ENCODE data around the gene TNIK.
"Not testable (repeated sequence)": the region's sequence is repeated elsewhere in the genome, so short reads cannot be mapped to it uniquely, and the experiment has no call there.

The TNIK gene

DNA sequence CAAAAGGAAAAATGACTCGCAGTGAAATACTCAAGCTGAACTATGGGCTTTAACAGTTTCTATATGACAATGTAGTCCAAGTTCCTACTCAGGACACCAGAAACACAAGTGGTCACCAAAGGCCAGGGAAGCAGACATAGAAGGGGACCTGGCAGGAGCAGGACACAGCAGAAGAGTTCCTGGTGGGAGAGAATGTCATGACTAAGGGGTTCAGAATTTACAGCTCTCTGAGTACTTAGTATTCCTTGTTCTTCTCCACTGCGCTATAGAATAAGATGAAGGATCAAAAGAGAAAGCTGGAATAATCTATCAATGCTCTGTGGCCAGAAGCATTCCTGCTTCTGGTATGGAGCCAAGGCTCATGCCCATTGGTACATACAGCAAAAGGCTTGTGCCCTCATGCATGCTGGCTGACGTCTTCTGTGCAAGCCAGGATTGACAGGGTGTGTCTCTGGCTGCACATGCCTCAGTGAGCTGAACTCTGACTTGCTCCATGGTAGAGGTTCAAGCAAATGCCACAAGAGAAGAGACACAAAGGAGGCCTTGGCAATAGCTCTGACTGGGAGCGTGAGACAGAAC is 305.0 kb downstream of the TNIK start:
- DNase-seq = no peak

GRCh38 chr3:171150945-171151344 is 309.3 kb downstream of the TNIK start:
- no peak for DNase-seq

GRCh38 chr3:171149526-171150116 is 310.6 kb downstream of the TNIK start:
- no peak for DNase-seq

- DNase-seq = no peak
Measured at GRCh38 chr3:171145798-171146197, 314.4 kb downstream of the TNIK start.

- no peak for DNase-seq
Measured at GRCh38 chr3:171142985-171143384, 317.2 kb downstream of the TNIK start.

DNA sequence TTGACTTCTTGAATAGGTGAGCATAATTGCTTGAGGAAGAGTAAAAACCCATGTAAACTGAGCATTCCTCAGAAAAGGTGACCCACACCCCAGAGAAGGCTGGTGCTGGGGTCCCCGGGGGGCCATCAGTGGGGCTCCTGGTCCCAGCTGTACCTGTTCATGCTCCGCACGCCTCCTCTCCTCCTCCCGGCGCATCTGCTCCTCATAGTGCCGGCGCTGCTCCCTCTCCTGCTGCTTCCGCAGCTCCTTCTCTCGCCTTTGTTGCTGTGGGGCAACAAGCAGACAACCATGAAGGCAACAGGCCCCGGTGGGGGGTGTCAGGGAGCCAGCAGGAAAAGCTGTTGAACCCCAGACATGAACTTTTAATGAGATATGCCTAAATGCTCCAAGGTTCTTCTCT is 320.0 kb downstream of the TNIK start:
- DNase-seq = no peak

GRCh38 chr3:171138027-171138426 is 322.2 kb downstream of the TNIK start:
- no peak for DNase-seq

DNA sequence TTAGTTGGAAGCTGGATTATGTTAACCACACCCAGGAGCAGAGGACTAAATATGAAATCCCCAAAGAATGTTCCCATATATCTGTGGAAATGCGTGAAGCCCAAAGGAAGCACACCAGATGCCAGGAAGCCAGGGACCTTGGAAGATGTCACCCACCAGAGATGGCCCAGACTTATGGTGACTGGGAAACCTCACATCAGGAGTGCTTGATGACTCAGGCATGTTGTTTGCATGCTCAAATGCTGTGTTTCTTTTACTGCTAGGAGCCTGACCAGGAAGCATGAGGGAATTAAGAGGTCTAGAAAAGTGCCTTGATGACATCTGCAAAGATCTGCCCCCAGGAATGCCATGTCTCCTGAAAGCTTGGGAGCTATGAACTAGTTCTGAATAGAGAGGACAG is 324.7 kb downstream of the TNIK start:
- DNase-seq = no peak

- DNase-seq = no peak
Measured at GRCh38 chr3:171133796-171134569, 326.2 kb downstream of the TNIK start.

DNA sequence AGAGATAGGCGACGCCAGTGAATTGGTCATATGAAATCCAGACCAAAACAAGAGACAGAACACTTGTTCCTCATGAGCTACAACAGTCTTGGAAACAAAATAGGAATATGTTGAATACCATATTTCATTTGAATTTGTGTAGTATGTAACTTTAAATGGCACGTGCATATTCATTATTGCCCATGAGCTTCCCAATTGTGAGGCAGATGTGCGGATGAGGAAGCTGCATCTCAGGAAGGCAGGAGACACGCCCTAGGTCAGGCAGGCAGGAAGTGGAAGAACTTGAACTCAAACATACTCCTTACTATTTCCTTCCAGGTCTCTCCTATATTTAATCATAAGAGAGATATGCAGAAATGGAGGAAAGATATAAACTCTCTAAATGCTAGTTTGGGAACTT is 326.9 kb downstream of the TNIK start:
- no peak for DNase-seq

DNA sequence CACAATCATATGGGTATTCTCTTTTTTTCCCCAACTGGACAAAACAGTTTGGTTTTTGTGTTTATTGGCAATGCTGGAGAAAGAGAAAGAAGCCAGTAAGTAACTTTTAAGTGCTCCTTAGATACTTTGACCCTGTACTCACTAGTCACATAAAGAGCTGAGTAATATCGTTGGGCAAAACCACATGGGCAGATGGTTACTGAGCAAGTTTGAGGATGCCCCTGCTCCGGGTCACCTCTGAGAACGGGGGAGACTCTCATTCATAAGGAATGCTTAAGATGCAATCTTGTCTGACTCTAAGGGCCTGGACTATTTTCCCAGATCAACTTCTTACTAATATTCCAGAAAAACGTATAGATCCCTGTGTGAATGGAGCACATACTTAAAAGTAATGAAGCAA is 327.3 kb downstream of the TNIK start:
- no peak for DNase-seq

GRCh38 chr3:171129827-171130226 is 330.4 kb downstream of the TNIK start:
- no peak for DNase-seq

GRCh38 chr3:171127611-171128010 is 332.6 kb downstream of the TNIK start:
- no peak for DNase-seq

- DNase-seq = peak; percentile 41
Measured at GRCh38 chr3:171126478-171127209, 333.6 kb downstream of the TNIK start.

DNA sequence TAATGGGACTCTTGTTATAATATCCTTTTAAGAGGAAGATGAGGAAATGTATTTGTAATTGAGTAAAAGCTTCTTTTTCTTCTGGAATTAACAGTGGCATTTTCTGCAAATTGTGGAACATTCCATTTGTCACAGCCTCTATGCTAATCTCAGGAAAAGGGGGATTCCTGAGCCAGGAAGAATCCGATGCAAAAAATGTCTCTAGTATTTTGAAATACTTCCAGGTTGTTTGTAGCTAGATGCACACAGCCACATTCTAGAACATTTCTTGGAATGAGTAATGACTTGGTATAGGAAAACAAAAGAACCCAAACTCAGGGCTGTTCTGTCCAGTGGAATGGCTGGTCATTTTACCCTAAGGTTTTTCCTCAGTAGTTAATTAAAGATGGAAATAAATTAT is 335.2 kb downstream of the TNIK start:
- DNase-seq = no peak

GRCh38 chr3:171123915-171124314 is 336.3 kb downstream of the TNIK start:
- peak; percentile 18 for DNase-seq

GRCh38 chr3:171122861-171123260 is 337.3 kb downstream of the TNIK start:
- no peak for DNase-seq

- DNase-seq = no peak
Measured at GRCh38 chr3:171122240-171122639, 338.0 kb downstream of the TNIK start.

DNA sequence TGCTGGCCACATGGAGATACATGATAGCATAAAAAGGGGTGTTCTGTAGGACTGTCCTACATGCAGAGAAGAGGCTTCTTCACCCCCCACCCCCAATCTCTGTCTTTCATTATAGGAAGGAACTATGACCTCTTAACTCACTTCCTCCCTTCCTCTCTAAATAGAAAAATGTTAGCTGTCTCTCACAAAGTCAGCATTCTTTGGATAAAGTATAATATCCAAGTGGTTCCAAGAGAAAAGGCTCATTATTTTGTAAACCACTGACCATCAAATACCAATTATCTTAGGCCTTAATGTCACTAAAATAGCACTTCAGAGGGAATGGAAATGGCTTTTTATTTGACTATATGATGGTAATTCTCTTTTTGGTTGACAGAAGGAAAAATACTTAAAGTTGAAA is 338.4 kb downstream of the TNIK start:
- no peak for DNase-seq

GRCh38 chr3:171119402-171119801 is 340.8 kb downstream of the TNIK start:
- not testable (repeated sequence) for DNase-seq

GRCh38 chr3:171118993-171119392 is 341.2 kb downstream of the TNIK start:
- not testable (repeated sequence) for DNase-seq

GRCh38 chr3:171116824-171117395 is 343.3 kb downstream of the TNIK start:
- DNase-seq = no peak

GRCh38 chr3:171116365-171116764 is 343.8 kb downstream of the TNIK start:
- peak; percentile 18 for DNase-seq

Data from hematopoietic multipotent progenitor cell treated with erythropoietin and hydrocortisone succinate and interleukin-3 and kit ligand, for 4 days (in vitro differentiated cells).